Limb (tissue), 2 donors: ENCODE results near the gene COG4.
"Not testable (repeated sequence)": the region's sequence is repeated elsewhere in the genome, so short reads cannot be mapped to it uniquely, and the experiment has no call there.

Source experiments
- DNase-seq, 2 donors: peaks; one replicate each; pipeline ENCODE4 v3.0.0-alpha.2; 2016; ENCODE audit errors: extremely low spot score in 2 of 2

COG4 gene

GRCh38 chr16:70523076-70523742 lies at the start of gene COG4:
TSS of gene COG4 (minus strand) at chr16:70523554. CDS start at chr16:70523543, 11 bp downstream.
- peak; percentile 90 to 92 for DNase-seq

- no peak for DNase-seq
Measured at GRCh38 chr16:70572926-70573270, 49.5 kb upstream of the COG4 start.

- DNase-seq, result no peak
Measured at GRCh38 chr16:70572050-70572925, 48.9 kb upstream of the COG4 start.

GRCh38 chr16:70571623-70572022 lies 48.3 kb upstream of the COG4 start:
- DNase-seq, result no peak

GRCh38 chr16:70570967-70571570 lies 47.7 kb upstream of the COG4 start:
- no peak for DNase-seq

GRCh38 chr16:70569752-70570151 lies 46.4 kb upstream of the COG4 start:
- no peak for DNase-seq

- no peak for DNase-seq
Measured at GRCh38 chr16:70568601-70569237, 45.4 kb upstream of the COG4 start.

GRCh38 chr16:70565053-70565452 lies 41.7 kb upstream of the COG4 start:
- no peak for DNase-seq

GRCh38 chr16:70563636-70564035 lies 40.3 kb upstream of the COG4 start:
- no peak for DNase-seq

GRCh38 chr16:70561623-70562022 lies 38.3 kb upstream of the COG4 start:
- DNase-seq, result no peak

- DNase-seq, result no peak
Measured at GRCh38 chr16:70556063-70556462, 32.7 kb upstream of the COG4 start.

GRCh38 chr16:70553645-70554044 lies 30.3 kb upstream of the COG4 start:
- DNase-seq, result no peak

GRCh38 chr16:70552675-70553074 lies 29.3 kb upstream of the COG4 start:
- no peak for DNase-seq

GRCh38 chr16:70551788-70552187 lies 28.4 kb upstream of the COG4 start:
- DNase-seq, result no peak

- no peak for DNase-seq
Measured at GRCh38 chr16:70550082-70550481, 26.7 kb upstream of the COG4 start.

- no peak for DNase-seq
Measured at GRCh38 chr16:70548936-70549335, 25.6 kb upstream of the COG4 start.

- no peak for DNase-seq
Measured at GRCh38 chr16:70544548-70544947, 21.2 kb upstream of the COG4 start.

- no peak for DNase-seq
Measured at GRCh38 chr16:70540994-70541393, 17.6 kb upstream of the COG4 start.

GRCh38 chr16:70534971-70535370 lies 11.6 kb upstream of the COG4 start:
- DNase-seq, result no peak

- DNase-seq, result not testable (repeated sequence)
Measured at GRCh38 chr16:70529954-70530353, 6.6 kb upstream of the COG4 start.

- peak in 1 of 2 donors; percentile 24 for DNase-seq
Measured at GRCh38 chr16:70529051-70529777, 5.9 kb upstream of the COG4 start.
